NCI-H345 treated with DMSO at 0.1 percent for 48 hours (cell line): ENCODE results near the gene SURF6.
"Not testable (repeated sequence)": the region's sequence is repeated elsewhere in the genome, so short reads cannot be mapped to it uniquely, and the experiment has no call there.

ENCODE experiments used
- DNase-seq: peaks from one replicate; lab custom pipeline; 2025; ENCODE audit not compliant: unreplicated experiment; lab: John Stamatoyannopoulos, UW

The SURF6 gene

DNA sequence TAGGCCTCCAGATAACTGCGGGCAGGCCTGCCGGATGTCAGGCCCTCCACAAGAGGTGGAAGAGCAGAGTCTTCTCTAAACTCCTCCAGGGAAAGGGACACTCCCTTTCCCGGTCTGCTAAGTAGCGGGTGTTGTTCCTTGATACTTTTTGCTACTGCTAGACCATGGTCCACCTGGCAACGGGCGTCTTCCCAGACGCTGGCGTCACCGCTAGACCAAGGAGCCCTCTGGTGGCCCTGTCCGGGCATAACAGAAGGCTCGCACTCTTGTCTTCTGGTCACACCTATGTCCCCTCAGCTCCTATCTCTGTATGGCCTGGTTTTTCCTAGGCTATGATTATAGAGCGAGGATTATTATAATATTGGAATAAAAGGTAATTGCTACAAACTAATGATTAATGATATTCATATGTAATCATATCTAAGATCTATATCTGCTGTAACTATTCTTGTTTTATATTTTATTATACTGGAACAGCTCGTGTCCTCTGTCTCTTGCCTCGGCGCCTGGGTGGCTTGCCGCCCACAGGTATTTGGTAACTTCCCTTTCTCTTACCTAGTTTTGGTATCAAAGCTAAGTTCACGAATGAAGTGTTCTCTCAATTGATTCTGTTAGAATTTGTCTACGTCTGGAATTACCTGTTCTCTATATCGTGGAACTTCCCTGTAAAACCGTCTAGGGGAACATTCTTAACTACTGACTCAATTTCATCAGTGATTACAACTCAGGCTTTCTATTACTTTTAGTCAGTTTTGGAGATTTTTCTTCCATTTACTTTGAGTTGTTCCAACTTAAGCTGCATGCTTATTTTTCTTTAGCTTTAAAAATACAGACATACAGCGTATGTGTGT lies 6.5 kb downstream of the SURF6 start:
- DNase-seq, result not testable (repeated sequence)

DNA sequence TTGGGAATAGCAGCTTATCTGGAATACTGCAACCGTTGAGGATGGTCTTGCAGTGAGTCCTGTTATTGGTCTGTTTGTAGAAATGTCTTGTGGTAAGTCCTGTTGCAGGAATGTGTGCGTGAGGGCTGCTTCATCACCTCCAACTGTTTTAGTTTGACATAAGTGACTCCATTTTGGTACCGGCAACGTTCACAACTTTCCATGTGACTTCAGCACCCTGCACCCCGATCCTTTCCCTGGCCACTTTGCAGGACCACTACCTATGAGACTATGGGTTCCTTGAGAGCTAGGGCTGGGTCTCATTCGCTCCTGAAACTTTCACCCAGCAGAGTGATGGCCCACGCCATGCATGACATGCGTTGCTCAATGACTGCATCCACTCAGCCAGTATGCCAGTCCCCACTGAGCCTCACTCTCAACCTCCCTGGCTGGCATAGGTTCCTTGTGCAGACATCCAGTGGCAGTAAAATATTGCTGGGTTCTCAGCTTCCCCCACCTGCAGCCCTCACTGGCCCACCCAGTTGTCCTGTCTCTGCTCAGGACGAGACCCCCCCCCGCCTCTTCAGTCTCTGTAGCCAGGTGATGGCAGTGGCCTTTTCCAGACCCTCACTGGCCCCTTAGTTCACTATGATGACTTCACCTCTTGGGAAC lies 8.0 kb downstream of the SURF6 start:
- no peak for DNase-seq

DNA sequence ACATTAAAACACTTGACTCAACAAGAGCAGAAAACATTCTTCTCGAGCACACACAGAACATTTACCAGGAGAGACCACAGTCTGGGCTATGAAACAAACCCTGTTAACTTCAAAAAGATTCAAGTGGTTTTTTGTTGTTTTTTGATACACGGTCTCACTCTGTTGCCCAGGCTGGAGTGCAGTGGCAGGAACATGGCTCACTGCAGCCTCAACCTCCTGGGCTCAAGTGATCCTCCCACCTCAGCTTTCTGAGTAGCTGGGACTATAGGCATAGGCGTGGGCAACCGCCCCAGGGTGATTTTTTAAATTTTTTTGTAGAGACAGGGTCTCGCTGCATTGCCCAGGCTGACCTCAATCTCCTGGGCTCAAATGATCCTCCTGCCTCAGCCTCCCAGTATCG lies 9.0 kb downstream of the SURF6 start:
- not testable (repeated sequence) for DNase-seq

DNA sequence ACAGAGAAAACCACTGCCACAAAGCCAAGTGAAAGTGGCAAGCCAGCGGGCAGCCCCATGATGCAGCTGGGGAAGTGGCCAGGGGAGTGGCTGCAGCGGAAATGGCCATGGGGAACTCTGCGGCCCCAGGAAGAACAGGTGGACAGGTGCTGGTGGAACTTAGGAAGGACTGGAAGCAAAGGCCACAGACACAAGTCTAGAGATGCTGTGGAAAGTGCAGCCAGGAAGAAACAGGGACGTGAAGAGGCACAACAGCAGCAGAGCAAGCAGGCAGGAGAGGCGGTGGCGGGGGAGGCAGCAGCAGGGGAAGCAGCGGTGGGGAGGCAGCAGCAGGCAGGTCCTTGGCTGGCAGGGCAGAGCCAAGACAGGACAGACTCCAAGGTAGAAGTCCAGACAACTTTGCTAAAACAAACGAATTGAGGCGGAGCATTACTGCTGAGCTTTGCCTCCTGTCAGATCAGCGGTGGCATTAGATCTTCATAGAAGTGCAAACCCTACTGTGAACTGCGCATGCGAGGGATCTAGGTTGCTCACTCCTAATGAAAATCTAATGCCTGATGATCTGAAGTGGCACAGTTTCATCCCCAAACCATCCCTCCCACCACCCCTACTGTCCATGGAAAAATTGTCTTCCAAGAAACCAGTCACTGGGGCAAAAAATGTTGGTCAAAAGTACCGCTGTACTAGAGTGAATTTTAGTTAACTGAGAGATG lies 11.8 kb downstream of the SURF6 start:
- no peak for DNase-seq

DNA sequence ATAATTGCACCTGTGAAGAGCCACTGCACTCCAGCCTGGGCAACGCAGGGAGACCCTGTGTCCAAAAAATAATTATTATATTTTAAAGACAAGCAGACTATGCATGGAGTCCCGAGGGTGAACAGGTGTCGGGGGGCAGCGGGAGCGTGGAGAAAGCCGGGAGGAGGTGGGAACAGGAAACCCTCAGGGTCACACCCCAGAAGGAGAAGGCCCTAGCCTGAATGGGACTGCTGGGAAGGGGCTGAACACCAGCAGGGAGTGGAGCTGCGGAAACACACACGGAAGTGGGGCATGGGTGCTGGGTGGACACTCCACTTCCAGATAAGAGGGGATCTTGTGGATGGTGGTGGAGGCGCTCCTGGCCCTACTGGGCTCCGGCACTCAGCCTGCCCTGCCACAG lies 12.8 kb downstream of the SURF6 start:
- DNase-seq, result no peak

DNA sequence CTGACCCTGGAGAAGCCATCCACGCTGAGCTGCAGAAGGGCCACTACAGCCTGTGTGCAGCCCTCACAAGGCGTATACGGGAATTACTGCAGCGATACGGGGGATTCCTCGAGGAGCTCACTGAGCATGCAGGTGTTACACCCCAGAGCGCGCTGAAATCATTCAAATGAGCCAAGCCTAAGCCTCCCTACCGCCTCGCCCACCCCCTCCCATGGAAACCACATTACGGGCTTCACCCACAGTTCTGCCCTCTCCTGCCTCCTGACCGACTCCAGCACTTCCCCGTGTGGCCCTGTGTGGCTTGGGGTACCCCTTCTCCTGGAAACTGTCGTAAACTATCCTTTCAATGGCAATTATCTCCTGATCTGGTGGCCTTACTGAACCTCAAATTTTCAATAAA lies 13.3 kb downstream of the SURF6 start:
- DNase-seq, result no peak

DNA sequence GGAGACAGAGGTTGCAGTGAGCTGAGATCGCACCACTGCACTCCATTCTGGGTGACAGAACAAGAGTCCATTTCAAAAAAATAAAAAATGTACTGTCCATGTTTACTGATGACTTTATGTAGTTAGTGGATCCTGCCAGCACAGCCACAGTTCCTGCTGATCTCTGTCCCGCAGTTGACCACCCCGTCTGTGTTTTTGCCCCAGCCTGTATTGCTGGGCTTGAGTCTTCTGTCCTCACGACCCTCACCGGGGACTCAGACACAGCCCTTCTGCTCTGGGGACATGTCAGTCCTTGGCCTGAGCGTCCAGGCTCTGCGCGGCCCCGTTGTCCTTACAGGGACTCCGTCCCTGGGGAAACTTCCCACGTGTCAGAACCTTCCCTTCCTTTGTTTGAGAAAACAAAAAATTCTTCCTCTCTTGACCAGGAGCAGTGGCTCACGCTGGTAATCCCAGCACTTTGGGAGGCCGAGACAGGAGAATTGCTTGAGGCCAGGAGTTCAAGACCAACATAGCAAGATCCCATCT lies 14.5 kb downstream of the SURF6 start:
- no peak for DNase-seq

DNA sequence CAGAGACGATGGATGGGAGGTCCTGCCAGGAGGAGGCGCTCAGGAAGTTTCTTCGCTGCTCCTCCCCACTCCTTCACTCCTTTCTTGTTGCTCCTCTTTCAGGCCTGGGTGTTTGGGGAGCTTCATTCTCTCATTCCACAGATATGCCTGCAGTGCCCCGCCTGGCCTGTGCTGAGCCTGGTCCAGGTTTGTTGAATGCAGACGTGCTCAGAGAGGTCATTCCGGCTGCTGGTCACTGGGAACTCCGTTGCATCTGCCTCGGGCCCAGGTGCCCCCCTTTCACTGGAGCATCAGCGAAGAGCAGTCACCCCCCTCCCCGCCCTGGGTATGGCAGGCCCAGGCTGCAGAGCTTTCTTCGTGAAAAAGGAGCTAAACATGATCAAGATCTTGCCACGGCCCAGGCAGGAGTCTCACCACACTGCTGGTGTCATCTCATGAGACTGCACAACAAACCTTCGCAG lies 15.5 kb downstream of the SURF6 start:
- DNase-seq, result no peak

DNA sequence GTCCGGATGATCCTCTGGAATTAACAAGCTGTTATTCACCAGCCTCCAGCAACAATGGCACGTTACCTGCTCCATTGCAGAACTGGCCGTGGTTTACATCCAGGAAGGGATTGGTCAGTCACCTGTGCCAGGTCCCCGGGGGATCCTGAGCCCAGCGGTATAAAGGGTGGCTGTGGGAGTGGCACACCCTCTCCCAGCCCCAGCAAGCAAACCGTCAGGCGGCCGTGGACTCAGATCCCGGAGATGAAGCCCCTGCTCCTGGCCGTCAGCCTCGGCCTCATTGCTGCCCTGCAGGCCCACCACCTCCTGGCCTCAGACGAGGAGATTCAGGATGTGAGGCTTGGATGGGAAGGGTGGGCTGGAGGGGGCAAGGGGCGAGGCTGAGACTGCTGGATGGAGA lies 18.4 kb downstream of the SURF6 start:
- not testable (repeated sequence) for DNase-seq

DNA sequence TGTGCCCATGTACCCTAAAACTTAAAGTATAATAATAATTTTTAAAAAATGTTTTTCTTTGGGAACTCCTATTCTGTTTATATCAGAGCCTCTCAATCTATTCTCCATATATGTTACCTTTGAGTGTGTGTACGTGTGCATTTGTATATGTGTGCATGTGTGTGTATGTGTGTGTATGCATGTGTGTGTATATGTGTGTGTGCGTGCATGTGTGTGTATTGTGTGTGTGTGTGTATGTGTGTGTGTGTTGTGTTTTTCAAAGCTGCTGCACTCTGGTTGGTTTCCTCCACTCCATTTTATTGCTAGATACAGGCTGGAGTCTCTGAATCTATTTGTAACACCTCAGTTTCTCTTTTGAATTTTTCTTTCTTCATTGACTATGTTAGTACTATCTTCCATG lies 20.0 kb downstream of the SURF6 start:
- DNase-seq, result no peak

DNA sequence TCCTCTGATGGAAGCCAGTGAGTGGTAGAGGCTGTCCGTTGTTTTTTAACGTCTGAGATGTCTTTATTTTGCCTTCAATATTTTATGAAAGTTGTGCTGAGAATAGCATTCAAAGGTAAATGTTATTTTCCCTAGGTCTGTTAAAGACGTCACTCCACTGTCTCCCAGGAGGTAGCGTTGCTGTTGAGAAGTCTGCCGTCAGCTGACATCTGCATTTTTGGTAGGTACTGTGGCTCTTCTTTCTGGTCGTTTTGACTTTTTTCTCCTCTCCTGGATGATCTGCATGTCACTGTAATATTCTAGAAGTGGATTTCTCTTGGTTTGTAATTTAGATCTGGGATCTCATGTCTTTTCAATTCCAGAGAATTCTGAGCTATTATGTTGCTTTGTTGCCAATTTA lies 26.4 kb downstream of the SURF6 start:
- no peak for DNase-seq

DNA sequence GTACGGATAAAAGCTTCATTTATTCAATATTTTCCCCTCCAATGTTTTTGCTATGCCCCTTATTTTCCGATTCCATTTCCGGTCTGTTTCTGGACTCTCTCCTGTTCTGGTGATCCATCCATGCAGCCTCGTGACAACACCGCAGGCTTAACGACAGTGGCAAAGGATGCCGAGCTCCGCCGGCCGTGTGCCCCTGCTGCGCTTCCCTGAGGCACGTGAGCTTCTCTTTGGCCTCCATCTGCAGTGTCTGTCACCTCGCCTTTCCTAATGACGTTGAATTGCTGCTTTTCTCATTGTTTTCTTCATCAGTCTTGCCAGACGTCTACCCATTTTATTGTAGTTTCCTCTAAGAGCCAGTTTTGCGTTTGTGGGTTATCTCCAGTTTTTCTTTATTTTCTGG lies 28.7 kb downstream of the SURF6 start:
- no peak for DNase-seq

DNA sequence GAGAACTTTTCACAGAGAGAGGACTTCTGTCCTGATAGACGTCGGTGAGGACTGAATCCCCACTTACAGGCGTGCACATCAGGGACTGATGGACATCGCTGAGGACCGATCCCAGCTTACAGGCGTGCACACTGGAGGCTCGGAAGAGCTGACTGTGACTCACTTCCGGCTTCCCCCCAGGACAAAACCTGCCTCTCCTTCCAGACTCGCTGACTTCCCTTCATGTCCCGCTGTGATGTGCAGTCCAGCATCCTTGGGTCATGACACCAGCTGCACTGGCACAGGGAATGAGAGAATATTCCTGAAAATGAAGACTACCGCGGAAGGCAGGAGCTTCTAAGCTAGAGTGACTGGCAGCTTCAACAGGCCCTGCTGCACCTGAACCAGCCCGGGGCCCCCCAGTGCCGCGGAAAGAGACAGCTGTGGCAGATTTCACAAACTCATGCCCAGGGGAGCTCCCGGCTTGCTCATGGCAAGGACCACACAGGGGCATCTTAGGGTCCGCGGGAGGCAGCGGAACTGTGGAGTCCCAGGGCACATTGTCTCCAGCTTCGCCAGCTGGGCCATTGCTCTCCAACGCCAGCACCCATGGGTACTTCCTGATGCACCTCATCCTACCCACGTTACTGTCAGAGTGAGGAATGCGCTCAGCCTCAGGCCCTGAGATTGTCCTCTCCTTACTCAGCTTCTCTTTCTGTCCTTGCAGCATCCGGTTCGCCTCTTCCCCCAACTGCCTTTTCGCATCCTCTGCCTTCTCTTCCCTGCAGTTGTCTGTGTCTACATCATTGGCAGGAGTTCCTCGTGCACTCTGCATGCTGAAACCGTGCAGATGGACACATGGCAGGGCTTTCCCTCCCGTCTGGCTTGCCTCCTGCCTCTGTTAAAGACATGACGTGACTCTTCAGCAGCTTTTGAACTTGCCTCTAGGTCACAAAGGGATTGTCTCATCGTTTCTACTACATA lies 29.5 kb downstream of the SURF6 start:
- DNase-seq, result no peak

DNA sequence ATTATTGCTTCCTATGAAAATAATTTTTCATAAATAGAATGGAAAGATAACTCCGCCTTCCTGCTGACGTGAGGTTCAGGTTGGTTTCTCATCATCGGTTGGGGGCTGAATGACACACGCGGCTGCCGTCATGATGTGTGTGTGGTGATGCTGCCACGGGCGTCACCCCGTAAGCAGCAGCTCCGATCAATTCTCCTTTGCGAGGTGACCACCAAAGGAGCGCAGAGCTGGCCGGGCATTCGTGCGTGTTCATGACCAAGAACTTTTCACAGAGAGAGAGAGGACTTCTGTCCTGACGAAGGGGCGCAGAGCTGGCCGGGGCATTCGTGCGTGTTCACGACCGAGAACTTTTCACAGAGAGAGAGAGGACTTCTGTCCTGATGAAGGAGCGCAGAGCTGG lies 30.3 kb downstream of the SURF6 start:
- no peak for DNase-seq

DNA sequence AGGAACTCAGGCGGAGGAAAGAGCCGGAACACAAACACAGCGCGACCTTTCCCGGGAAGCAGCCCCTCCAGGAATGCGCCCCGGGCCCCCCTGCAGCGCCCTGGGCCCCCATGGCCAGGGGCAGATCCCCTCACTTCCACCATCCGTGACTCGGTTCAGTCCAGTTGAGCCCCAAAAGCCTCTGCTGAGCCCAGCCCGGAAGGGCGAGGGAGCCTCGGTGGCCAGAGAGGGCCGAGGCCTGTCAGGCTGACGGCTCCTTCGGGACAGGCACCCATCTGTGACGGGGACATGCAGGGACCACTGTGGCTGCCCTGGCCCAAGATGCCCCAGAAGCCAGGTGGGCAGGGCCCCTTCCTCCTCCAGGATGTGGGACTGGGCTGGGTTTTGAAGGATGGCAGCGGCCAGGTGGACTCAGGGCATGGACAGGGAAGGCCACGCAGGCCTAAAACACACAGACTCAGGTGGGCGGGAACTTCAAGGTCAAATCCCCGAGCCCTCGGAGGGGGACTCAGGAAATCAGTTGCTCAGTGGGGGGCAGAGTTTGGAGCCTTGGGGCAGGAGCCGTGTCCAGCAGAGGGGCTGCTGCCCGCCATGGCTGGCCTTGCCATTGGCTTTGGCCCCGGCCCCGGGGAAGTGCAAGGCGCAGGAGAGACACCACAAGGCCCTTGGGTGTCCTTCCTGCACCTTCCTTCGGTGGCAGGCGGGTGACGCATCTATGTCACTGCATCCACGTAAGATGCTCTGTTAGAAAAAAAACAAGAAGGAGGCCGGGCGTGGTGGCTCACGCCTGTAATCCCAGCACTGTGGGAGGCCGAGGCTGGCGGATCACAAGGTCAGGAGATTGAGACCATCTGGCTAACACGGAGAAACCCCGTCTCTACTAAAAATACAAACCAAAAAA lies 31.3 kb downstream of the SURF6 start:
- DNase-seq, result no peak

DNA sequence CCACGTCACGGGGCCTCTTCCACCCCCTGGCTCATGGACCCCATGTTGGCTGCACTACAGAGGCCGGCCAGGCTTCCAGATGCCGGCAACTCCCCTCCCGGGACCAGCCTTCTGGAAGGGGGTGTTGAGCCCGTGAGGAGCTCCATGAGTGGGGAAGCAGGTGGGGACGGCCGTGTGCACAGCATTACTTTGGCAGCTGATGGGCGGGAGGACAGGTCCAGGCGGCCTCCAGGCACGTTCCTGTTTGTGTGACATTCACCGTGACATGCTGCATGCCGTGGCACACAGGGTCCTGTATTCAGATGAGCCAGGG lies 31.9 kb downstream of the SURF6 start:
- no peak for DNase-seq

DNA sequence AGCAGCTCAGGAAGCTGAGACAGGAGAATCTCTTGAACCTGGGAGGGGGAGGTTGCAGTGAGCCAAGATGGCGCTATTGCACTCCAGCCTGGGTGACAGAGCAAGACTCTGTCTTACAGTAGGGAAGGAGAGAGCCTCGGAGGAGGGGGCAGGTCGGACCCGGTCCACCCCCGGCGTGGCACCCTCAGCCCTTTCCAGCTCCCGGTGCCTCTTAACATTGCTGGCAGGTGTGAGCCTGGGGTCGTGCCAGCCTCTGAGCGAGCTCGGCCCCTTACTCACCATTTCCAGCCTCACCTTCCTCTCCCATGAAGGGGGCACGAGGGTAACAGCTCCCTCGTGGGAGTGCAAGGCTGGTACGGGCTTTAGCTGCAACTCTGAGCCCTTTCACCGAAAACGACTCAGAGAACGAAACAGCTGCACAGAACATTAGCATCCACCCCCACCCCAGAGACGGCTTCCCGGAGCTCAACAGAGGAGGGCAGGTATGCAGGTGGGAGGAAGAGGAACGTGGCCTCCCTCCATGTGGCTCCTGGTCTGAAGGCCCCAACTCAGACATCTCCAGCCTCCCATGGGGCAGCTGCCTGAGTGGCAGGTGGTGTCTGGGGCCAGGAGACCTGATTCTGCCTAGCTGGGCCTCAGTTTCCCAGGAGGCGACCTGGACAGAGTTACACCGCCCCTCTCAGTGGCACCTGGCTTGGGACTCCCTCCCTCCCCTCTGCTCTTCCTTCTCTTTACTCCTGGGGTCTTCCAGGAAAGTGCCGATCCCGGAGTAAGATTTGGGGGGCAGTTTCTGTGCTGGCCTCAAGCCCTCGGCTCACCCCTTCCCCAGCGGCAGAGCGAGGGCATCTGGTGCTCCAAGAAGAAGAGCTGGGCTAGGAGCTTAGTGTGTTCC lies 32.5 kb downstream of the SURF6 start:
- no peak for DNase-seq
